GM12892 (cell line): ENCODE data around the gene GIGYF2.

ENCODE experiments used
- POLR2A ChIP-seq: IDR thresholded peaks from 2 replicates; pipeline ENCODE4 v1.6.1; 2011; ENCODE audit warnings: low read depth, low read length, control low read depth
- POLR2AphosphoS5 ChIP-seq: IDR thresholded peaks from 2 replicates; pipeline ENCODE4 v1.6.1; 2011; ENCODE audit warnings: low read depth, low read length, control low read depth
- TAF1 ChIP-seq: IDR thresholded peaks from 2 replicates; pipeline ENCODE4 v1.6.1; 2011; ENCODE audit warnings: low read depth, mild to moderate bottlenecking, control low read depth, low read length, borderline replicate concordance

- TF ChIP-seq POLR2AphosphoS5 (no peak), TAF1 (no peak), POLR2A (no peak)
These were observed 193.4 kb downstream of the GIGYF2 start for GRCh38 chr2:232890536-232890895.
